ENCODE data around the gene ZFPL1.
A peak's percentile ranks its signal among the peaks of the same experiment; 100 is the strongest.

ZFPL1 gene

GRCh38 chr11:65128182-65129145, 44.4 kb downstream of the ZFPL1 start:
- DNase-seq (ENCODE audit: low read depth, low spot score) = no peak

GRCh38 chr11:65129649-65130441, 45.8 kb downstream of the ZFPL1 start:
- no peak for DNase-seq (ENCODE audit: low read depth, low spot score)

GRCh38 chr11:65130631-65131416, 46.8 kb downstream of the ZFPL1 start:
- no peak for DNase-seq (ENCODE audit: low read depth, low spot score)

- no peak for DNase-seq (ENCODE audit: low read depth, low spot score)
Measured at GRCh38 chr11:65131417-65131776, 47.4 kb downstream of the ZFPL1 start.

- DNase-seq (ENCODE audit: low read depth, low spot score) = no peak
Measured at GRCh38 chr11:65131895-65132237, 47.8 kb downstream of the ZFPL1 start.

GRCh38 chr11:65132238-65132987, 48.4 kb downstream of the ZFPL1 start:
- DNase-seq (ENCODE audit: low read depth, low spot score) = no peak

GRCh38 chr11:65132988-65133700, 49.1 kb downstream of the ZFPL1 start:
- DNase-seq (ENCODE audit: low read depth, low spot score) = no peak

- DNase-seq (ENCODE audit: low read depth, low spot score) = no peak
Measured at GRCh38 chr11:65133724-65134123, 49.7 kb downstream of the ZFPL1 start.

- peak; percentile 65 for DNase-seq (ENCODE audit: low read depth, low spot score)
Measured at GRCh38 chr11:65134240-65134951, 50.4 kb downstream of the ZFPL1 start, which contains the start of gene SYVN1. TSS of gene SYVN1 (minus strand) at chr11:65134519. CDS start at chr11:65133601, 918 bp downstream.

GRCh38 chr11:65134952-65135632, 51.1 kb downstream of the ZFPL1 start:
- peak; percentile 81 for DNase-seq (ENCODE audit: low read depth, low spot score)

GRCh38 chr11:65135633-65136145, 51.7 kb downstream of the ZFPL1 start:
- DNase-seq (ENCODE audit: low read depth, low spot score) = no peak

GRCh38 chr11:65136515-65137096, 52.6 kb downstream of the ZFPL1 start:
- DNase-seq (ENCODE audit: low read depth, low spot score) = no peak
